GM12872 (cell line): ENCODE results near the gene MIDN.

Experiments used
- TF ChIP-seq, protein P1 (sequence below): IDR thresholded peaks from 3 replicates; pipeline ENCODE4 v1.5.1; 2011; ENCODE audit warnings: low read depth, mild to moderate bottlenecking, low read length, moderate library complexity; ENCODE audit not compliant: insufficient read depth

The MIDN gene

DNA sequence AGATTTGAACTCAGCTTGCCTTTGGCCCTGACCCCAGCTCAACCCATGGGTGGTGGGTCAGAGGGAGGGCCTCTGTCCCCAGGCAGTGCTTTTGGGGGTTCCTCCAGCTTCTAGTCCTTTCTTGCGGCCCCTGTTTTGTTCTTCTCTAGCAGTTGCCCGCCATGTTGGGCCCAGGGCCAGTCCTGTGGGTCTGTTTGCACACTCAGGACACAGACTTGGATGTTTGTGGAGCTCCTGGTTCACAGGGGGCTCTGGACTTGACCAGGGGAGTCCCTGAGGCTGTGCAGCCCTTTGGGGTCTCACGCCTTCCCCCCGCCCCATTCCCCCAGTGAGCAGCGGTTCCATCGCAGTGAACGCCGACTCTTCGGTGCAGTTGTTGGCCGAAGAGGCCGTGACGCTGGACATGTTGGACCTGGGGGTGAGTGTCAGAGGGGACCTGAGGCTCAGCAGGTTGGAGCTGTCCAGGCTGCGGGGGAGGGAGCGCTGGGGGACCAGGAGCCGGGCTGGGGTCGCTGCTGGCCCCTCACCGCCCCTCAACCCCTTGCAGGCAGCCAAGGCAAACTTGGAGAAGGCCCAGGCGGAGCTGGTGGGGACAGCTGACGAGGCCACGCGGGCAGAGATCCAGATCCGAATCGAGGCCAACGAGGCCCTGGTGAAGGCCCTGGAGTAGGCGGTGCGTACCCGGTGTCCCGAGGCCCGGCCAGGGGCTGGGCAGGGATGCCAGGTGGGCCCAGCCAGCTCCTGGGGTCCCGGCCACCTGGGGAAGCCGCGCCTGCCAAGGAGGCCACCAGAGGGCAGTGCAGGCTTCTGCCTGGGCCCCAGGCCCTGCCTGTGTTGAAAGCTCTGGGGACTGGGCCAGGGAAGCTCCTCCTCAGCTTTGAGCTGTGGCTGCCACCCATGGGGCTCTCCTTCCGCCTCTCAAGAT lies 4.4 kb upstream of the MIDN start:
- TF ChIP-seq, protein P1, sequence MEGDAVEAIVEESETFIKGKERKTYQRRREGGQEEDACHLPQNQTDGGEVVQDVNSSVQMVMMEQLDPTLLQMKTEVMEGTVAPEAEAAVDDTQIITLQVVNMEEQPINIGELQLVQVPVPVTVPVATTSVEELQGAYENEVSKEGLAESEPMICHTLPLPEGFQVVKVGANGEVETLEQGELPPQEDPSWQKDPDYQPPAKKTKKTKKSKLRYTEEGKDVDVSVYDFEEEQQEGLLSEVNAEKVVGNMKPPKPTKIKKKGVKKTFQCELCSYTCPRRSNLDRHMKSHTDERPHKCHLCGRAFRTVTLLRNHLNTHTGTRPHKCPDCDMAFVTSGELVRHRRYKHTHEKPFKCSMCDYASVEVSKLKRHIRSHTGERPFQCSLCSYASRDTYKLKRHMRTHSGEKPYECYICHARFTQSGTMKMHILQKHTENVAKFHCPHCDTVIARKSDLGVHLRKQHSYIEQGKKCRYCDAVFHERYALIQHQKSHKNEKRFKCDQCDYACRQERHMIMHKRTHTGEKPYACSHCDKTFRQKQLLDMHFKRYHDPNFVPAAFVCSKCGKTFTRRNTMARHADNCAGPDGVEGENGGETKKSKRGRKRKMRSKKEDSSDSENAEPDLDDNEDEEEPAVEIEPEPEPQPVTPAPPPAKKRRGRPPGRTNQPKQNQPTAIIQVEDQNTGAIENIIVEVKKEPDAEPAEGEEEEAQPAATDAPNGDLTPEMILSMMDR, result peak; percentile 97

DNA sequence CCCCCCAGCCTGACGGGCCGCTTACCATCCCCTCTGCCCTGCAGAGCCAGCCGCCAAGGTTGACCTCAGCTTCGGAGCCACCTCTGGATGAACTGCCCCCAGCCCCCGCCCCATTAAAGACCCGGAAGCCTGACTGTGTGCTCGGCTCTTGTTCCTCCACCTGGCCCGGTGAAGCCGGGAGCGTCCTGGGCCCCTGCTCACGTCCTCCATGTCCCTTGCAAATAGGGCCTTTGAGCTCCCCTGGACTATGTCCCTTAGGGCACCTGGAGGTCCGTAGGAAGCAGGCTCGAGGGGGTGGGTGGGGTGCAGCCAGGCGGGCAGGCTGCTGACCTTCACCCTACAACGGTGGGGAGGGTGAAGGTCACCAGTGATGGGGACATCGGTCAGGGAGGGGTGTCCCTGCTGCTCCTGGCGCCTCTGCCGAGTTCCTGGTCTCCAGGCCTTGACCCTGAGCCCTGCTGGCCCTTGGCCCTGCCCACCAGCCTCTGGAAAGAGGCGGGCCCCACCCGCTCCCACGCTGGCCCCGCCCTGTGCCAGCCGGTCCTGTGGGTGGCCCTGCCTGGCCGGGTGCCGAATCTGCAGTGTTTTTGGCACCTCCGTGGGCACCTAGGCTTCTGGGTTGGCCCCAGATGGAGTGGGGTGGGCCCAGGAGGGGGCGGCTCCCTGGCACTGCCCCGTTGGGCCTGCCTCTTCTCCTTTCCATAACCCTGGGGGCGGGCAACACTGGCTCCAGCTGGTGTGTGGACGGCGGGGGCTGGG lies 3.5 kb upstream of the MIDN start:
- TF ChIP-seq, protein P1, result no peak

DNA sequence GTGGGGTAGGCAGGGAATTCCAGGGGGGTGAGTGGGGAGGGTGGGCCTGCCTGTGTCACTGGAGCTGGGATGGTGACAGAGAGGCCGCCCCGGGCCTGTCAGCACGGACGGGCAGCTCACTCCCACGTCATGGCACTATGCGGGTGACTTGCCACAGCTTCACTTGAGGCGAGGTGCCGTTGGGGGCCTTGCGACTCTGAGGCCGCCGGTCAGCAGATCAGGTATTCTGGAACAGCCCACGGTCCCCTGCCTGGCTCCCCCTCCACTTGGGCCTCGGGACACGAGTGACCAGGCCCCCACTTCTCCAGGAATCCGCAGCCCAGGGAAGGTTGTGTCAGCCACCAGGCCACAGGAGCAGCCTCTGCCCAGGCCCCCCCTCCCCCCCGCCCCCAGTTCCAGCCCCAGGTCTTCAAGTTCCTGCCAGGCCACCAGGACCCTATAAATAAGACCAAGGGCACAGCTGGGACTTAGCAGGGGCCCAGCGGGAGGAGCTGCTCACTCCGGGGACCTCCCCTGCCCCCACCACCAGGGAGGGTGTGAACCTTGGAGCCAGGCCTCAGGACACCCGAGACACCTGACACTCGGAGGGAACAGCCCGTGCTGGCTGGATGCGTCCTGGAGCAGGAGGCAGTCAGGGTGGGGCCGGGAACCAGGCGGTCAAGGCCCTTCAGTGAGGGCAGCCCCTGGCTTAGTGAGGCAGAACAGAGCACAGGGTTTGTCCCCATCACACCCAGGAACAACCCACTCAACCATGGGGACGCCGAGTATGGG lies 2.7 kb upstream of the MIDN start:
- TF ChIP-seq, protein P1, result no peak

DNA sequence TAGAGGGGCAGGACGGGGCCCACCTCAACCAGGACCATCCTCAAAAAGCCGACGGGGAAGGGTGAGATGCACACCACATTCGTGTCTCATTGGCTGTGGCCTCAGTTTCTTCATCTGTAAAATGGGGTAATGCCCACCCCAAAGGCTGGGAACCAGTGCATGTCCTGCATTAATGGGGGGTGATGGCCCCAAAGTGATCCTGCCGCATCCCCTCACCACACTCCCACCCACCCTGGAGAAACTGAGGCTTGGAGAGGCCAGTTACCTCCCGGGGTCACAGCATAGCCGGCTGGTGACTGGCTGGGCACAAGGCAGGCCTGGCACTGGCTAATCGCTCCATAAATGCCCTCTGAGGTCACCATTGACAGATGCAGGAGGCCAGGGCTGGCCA lies 640 bp upstream of the MIDN start:
- TF ChIP-seq, protein P1, result no peak

DNA sequence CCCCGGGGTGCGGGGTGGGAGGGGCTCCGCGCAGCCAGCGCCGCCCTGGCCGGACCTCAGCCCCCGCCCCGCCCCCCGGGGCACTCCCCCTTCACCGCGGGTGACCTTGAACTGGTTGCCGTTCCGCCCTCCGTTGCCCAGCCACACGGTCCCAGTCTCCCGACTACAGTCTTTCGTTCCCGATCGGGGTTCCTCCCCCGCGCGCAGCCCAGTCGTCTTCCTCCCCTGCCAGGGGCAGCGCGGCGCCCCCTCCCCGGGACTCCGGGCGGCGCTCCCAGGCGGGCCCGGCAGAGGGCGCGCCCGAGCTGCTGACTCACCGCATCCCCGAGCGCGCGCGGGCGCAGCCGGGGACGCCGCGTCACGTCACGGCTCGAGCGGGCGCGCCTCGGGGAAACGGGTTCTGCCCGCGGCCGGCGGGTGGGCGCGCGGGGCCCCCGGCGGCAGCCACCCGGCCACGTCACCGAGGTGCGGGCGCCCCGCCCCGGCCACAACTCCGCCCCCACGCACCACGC lies 459 bp downstream of the MIDN start:
- TF ChIP-seq, protein P1, result peak; percentile 73

DNA sequence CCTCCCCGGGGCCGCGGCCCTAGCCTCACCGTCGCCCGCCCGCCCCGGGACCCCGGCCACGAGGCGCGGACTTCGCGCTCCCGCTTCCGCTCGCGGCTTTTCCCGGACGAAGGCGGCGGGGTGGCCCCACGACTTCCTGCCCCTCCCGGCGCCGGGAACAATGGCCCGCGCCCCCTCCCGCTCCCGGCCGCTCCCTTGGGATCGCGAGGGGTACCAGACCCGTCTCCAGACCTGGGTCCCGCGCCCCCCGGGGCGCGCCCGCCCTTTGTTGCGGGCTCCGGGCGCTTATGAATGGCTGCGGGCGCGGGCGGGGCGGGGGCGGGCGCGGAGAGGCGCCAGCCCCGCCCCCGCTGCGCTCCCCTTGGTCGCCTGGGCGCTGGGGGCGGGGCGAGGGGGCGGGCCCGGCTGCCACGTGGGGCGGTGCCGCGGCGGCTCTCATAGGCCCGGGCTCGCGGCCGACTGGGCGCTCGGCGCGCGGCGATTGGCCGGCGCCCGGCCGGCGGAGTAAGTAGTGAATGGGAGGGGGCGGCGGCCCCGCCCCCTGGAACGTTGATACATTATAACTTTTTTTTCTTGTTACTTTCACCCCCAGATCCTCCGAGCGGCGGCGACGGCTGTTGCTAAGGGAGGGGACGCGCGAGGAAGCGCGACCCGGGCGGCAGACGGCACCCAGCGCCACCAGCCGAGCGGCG lies 1.1 kb downstream of the MIDN start:
- TF ChIP-seq, protein P1, result no peak
